NCI-H1092 treated with DMSO at 0.1 percent for 48 hours (cell line): ENCODE data around the gene LDAH.
A peak's percentile ranks its signal among the peaks of the same experiment; 100 is the strongest.

ENCODE experiments used
- DNase-seq: peaks from one replicate; lab custom pipeline; 2025; lab: John Stamatoyannopoulos, UW

The LDAH gene

DNA sequence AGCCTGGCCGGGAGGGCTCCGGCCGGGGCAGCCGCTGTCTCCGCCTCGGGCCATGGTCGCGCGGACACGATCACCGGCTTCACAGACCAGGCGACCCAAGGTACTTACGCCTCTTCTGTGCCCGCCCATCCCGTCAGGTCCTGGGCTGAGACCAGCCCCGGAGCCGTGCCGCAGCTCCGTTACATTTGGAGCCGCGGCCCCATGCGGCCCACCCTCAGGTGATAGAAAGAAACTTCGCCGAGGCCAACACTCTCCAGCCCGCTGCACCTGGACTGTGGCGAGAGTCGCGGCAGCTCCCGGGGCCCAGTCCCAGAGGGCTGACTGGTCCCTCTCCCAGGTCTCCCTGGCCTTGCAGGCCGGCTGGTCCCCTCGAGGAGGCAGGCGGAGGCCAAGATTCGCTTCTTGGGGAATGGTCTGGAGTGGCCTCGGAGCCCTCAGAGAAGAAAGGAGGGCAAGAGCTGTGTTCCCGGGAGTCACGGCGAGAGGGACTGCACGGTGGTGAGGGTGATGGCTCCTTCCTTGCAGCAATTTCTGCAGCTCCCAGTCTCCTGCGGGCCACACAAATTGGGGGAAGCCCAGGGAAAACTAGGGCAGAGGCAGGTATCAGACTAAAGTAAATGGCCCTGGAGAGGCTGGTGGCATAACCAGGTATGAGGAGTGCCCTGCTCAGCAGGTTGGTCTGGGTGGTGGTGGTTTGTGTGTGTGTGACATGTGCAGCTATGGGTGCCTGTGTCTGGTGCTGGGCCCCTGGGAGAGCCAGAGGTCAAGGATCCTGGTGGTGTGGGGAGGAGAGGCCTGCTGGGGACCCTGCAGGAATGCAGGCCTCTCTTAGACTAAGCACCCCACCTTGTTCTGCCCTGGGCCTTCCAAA, 155.1 kb downstream of the LDAH start:
- no peak for DNase-seq

DNA sequence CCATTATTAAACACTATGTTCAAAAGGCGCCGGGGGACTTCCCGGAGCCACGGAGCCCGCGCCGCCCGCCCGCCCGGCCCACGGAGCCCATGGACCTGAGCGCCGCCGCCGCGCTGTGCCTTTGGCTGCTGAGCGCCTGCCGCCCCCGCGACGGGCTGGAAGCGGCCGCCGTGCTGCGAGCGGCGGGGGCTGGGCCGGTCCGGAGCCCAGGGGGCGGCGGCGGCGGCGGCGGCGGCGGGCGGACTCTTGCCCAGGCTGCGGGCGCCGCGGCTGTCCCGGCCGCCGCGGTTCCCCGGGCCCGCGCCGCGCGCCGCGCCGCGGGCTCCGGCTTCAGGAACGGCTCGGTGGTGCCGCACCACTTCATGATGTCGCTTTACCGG, 155.8 kb downstream of the LDAH start:
- no peak for DNase-seq

DNA sequence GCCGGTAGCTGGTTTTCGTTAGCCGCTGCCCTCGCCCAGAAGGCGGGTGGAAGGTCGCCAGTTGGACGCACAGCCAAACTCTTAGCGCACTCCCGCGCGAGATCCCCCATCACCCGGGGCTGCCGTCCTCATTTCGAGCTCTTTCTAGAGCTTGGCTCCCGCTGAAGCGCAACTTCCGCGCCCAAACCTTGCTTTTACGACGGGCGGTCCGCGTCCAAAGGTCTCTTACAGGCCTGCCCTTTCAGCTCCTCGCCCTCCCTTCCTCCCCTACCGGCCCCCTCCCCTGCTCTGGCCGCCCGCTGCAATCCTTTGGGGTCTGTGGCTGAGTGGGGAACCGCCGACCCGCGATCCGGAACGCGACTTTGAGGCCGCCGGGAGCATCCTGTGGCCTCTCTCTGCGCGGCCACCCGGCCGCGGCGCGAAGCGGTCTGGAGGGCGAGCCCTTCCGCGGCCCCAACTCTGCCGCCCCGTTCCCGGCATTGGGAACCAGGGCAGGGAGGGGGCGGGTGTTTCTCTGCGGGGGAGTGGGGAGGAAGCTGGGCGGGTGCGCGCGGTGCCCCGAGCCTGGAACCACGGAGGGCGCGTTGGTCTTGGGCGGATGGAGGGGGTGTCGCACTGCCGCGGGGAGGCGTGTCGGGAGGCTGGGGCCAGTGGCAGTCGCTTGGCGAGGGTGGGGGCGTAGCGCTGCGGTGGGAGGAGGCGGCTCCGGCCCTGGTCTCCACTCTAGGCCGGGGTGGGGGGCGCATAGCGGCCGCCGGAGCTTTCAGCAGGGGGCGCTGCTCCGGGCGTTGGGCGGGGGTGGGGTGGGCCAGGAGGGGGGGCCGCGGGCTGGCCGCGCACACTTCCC, 156.4 kb downstream of the LDAH start, which contains the start of gene GDF7:
TSS of gene GDF7 (plus strand) at position 841 of the 847 bp plus-strand sequence. CDS start 96 bp downstream, outside the sequence.
- no peak for DNase-seq

DNA sequence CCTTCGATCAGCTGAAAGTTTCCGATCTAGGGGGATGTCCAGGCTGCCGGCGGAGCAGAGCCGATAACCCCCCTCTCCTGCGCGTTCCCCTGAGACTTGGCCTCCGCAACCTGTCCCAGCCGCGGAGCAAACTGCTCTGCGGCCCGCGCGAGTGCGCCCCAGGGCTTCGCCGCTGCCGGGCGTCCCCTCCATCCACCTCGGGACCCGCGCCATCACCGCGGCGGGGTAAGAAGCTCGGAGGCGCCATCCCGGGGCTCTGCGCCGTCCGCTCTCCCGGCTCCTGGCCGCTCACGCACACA, 156.9 kb downstream of the LDAH start:
- DNase-seq = no peak

DNA sequence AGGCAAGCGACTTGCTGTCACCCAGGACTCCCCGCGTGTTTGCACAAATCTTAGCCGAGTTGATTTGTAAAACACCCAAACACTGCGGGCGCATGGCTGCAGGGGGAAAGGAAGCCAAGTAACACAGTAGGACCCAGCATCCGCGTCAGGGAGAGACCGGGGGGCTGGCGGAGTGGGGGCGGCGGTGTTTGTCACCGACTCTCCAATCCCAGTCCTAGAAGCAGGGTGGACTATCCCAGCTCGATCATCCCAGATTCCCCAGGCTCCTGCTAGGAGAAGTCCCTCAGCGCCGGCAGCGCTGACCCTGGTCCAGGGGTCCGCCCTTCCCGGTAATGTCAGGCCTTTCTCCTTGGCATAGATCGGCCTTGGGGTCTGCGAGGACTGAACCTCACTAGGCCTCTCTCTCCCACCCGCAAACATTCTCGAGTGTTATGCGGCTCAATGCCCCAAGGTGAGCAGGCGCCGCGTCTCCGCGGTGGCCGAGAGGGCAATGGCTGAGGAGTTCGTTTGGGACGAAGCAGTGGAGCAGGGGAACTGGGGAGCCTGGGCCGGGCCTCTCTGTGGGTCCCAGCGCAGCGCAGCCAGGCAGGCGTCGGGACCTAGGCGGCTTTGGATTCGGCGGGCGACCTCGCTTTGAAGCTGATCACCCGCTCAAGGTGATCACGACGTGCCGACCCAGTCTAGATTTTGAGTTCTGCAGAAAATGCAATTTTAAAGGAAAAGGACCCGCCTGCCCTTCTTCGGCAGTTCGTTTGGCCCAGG, 157.5 kb downstream of the LDAH start:
- DNase-seq = no peak

DNA sequence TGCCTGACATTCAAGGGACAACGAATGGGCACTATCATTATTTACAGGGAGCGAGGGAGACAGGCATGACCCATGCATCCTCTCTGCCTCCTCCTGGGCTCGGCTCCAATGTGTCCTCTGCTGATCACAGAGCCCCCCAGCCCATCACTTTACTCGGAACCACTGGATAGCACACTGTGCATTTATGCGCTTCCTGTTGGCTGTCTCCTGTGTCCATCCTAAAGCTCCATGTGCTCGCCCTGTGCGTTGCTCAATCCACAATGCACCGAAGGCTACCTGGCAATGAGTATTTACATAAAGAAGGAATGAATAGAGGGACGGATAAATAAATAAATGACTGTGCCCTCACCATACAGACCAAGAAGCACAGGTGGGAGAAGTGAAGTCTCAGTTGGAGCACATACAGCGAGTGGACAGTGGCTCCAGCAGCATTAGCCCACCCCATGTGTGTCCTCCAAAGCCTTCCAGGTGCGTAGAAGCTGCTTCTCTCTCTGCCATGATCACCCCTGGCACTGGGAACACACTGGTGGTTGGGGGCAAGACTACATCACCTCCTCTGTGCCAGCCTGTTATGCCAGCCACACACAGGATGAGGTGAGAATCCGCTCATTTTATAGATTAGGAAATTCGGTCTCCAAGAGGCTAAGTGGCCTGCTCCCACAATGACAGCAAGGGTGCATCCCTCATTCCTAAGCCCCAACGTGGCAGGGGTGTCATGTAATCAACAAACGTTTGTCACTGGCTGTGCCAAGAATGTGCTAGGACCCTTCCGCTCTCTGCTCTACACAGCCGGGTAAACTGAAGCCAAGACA, 158.3 kb downstream of the LDAH start:
- DNase-seq = no peak

DNA sequence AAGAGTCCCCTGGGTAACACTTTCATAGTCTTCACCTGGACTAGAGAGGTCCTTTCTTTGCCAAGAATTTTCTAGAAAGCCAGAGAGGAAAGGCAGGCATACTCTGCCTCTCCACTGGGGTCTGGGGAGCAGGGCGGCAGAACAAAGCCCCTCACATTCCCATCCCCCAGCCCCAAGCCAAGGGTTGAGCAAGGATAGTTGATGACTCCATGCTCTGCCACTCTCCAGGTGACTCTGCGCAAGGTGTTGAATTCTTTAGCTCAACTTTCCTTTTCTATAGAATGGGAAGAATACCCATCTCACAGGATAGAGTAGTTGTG, 158.9 kb downstream of the LDAH start:
- DNase-seq = no peak

DNA sequence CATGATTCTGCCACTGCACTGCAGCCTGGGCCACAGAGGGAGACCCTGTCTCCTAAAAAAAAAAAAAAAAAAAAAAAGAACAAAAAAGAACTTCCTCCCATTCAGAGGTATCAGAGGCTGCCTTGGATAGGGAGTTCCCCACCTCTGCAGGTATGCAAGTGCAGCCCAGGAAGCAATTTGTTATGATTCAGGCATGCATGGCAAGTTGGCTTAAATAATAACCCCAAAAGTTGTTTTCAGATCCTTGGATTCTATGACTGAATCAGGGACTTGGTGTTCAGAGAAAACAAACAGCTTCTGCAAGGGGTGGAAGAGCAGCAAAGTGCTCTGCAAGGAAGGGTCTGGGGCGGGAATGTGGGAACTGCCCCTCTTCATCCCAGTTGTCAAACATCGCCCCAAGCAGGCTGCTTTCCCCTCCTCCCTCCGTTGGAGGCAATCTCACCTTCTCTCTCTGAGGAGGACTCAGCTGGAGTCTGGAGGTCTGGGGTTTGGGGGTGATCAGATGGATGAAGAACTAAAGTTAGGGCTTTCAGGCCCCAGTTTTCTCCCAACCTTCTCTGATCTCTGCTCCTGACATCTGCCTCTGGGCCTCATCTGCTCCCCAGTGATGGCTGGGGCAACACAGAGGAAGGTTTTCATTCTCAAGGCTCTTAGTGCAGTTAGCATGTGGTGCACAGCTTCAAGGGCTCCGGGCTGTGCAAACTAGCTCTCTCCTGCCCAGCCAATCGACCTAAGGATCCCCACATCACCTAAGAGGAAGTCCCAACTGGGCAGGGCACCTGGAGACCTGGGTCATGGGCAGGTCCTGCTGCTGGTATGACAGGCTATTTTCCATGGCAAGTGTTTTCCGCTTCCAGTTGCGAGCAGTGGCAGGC, 159.5 kb downstream of the LDAH start:
- DNase-seq = no peak

DNA sequence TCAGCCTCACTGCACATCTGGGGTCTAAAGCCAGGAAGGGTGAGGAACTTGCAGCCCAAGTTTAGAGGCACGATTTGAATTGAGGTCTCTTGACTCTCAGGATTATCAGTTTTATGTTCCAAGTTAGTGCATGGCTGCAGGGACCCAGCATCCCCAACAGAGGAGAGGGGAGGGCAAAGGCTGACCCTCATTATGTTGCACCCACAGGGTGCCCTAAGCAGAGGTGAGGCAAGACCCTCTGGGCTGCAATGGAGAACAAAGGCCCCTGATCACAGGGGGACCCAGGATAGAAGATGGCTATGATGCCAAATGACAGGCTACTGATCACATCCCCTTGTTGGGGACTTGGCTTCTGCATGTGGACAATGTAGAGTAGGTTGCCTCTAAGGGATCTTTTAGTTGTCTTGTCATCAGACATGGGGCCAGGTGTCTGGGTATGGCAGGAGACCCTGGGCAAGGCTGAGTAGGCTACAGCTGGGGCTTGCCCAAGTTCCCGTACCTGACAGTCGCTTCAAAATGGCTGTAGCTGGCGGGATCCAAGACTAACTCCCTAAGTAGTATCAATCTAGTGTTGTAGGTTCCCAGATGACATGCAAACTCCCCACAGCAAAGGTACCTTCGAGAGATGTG, 160.5 kb downstream of the LDAH start:
- DNase-seq = no peak

DNA sequence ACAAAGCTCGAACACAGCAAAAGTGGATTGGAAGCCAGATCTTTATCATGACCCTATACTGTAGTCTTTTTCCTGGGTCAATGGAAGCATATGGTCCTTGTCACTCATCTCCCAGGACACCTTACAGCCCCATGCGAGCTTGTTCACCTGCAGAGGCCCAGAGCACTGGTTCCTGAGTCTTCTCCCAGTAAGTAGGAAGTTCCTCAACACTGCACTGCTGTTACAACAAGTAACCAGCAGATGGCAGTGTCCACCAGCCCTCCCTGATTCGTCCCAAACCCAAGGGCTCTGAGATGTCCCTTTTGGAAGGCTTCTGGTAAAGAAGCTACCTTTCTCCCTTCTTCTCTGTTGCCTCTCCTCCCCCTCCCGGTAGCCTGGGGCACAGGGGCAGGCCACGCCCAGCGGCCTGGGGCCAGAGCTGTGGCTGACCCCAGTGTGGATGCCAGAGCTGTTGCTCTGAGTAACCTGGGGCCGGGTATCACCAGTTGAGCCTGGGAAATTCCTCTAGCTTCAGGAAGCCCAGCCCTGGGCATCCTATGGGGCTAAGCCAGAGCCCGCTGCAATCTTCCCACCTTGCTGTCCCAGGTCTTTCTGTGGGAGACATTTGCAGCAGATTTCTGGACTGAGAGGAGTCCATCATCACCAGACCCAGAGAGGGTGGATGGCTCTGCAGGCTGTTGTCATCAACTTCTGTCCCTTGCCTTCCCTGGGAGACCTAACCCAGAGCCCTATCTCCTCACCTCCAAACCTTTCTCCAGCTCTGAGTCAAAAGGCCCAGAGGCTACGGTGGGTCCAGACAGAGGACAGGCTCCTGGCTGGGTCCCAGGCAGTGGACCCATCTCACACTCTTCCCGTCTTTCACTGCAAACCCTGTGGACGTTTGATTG, 161.2 kb downstream of the LDAH start:
- DNase-seq = peak; percentile 5

DNA sequence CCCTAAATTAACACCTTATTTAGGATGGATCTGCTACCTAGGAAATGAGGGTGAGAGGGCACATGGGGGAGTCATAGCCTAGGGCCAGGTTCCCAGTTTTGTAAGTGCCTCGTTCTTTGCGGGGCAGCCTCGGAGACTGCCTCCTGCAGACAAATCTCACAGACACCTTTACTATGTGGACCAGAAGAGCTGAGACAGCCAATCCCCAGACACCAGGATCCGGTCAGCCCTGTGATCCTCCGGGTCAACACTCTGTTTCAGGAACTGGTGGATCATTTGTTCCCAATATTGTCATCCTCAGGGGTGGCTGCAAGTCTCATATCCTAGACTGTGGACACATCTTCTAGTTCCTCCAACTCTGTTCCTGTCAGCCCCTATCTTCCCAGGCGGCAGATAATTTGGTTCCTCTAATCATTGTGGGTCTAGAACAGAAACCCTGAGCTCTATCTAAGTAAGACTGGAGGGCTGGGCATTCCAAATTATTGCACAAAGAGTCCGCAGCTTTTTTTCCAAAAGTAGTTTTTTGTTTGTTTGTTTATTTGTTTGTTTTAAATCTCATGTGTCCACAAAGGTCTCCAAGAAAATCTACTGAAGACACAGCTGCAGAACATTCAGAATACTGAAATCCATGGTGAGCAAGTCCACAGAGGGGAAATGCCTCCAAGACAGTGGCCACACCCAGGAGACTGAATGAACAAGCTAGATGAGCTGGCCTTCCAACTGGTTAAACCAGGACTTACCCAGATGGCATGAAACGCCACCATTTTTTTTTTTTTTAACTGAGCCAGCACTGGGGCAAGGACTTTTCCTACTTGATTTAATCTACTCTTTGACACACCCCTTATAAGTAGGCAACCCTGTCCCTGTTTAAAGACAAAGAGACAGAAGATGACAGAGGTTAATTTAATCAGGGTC, 162.1 kb downstream of the LDAH start:
- DNase-seq = no peak

DNA sequence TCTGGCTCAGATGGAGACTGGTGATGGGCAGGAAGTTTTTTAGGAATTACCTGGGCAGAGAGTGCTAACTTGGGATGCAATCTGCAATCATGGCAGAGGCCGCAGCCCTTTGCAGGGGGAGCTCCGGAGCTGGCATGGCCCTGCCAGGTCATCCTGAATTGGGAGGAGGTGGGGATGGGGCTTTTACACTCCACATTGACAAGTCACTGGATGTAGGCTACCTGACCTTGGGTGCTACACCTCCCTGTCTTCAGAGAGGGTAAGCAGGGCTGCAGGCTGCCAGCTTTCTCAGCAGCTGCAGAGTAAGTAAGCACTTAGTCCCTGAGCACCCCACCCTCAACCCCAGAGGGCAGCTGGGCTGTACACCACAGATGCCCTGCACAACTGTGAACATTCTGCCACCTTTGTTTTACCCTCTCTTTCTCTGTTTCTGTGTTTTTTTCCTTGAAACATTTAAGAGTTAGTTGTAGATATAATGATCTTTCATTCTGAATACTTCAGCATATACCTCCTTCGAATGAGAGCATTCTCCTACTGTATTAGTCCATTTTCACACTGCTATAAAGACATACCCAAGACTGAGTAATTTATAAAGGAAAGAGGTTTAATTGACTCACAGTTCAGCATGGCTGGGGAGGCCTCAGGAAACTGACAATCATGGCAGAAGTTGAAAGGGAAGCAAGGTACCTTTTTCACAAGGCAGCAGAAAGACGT, 165.2 kb downstream of the LDAH start:
- DNase-seq = no peak

DNA sequence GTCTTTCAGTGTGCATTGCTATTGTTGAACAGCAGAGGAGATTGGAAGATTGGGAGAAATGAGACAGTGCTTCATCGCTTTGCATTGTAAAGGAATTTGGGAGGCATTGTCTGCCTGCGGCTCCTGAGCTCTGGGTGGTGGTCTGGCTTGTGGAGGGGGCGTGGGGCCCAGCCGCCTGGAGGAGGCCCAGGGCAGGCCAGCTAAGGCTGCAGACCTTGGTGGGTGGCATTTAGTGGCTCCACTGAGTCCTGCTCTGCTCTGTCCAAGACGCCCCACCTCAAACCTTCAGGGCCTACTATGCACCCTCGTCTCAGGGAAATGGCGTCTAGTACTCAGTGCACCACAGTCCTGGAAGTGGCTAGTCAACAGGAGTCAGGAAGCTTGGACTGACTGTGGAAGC, 166.3 kb downstream of the LDAH start:
- no peak for DNase-seq

DNA sequence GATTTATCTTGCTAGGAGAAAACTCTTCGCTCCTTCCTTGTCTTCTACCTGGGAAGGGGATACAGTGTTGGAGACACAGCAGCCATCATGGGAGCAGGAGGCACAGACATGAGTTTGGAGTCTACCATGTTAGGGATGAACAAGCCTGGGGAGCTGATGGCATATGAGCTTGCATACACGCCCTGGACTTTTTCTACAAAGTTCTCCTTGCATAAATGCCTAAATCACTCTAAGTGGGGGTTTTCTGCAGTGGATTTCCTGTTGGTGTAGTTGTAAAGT, 168.4 kb downstream of the LDAH start:
- DNase-seq = no peak

DNA sequence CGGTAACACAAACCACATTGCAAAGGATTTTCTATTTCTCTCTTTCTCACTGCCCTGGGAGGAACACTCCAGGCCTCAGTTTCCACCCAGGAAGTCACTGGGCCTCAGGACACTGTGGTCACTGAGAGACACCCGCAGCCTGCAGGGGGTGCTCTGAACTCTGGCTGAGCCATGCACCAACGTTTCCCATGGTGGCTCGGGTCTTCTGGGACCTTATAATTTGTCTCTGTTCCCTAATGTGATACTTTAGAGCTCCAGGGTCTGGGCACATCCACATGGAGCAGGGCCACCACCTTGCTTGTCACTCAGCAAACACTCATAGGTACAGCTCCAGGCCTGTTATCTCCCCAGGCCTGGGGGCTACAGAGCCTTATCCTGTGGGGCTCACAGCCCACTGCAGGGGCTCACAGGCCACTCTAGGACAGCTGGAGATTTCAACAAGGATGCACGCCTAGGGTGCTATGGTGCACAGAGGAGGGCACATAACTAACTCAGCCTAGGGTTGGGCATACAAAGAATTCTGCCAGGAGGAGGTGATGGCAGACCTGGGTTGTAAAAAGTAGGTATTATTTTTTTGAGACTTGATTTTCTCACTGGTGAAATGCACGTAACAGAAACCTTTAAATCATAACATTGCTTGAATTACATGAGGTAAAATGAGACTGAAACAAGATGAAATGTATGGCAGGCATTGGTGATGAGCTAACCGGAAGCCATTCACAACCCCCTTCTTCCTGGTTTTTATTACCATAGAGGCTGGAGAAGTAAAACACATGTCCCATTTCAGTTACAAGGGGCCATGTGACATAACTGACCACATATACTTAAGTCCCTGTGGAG, 169.0 kb downstream of the LDAH start:
- no peak for DNase-seq

DNA sequence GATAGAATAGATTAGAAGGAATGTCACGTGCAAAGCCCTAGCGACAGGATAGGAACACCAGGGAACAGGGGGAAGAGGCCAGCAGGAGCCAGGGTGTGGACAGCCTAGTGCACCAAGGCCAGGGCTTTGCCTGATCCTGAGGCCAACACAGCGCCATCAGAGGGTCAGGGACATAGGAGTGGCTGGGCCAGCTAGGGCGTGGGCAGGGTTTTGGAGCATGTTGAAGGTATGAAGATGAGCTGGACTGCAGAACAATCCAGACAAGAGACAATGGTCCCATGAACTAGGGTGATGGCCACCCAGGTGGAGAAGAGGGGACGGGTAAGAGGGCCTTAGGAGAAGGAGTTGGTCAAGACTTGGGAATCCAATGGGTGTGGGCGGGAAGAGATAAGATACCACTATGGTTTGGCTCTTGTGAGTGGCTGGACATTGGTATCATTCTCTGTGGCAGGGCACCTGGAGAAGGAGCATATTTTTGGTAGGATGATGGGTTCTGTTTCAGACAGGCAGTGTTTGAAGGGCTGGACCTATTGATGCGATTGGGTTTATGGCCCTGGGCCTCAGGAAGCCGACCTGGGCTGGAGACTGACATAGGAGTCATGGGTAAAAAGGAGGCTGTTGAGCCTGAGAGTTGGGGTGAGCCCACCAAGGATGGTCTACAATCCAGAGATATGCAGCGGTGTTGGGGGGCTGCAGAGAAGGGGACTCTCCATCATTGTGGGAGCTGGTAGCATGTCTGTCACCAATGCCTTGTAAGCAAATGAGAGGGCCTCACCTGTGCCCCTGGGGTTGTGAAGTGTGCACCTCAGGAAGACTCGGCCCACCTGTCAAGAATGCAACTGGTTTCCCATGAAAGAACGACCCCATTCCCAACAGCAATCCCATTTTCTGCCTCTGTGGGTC, 170.0 kb downstream of the LDAH start:
- no peak for DNase-seq
